GM12892 (cell line): ENCODE data around the gene PCED1B.

ENCODE experiments used
- POLR2A ChIP-seq: IDR thresholded peaks from 2 replicates; pipeline ENCODE4 v1.6.1; 2011; ENCODE audit warnings: low read depth, low read length, control low read depth
- POLR2AphosphoS5 ChIP-seq: IDR thresholded peaks from 2 replicates; pipeline ENCODE4 v1.6.1; 2011; ENCODE audit warnings: low read depth, low read length, control low read depth
- TAF1 ChIP-seq: IDR thresholded peaks from 2 replicates; pipeline ENCODE4 v1.6.1; 2011; ENCODE audit warnings: low read depth, mild to moderate bottlenecking, control low read depth, low read length, borderline replicate concordance

- TF ChIP-seq POLR2A (no peak), TAF1 (no peak), POLR2AphosphoS5 (no peak)
Observed at GRCh38 chr12:47107926-47108325, 28.5 kb downstream of the PCED1B start.
